GM12801 (cell line): ENCODE measurements around the gene CCNL1.

Experiments used
- CTCF ChIP-seq: IDR thresholded peaks from one replicate; pipeline ENCODE4 v1.5.1; 2011; ENCODE audit warnings: control low read depth; ENCODE audit not compliant: insufficient read length; ENCODE audit errors: extremely low read depth

CCNL1 gene

DNA sequence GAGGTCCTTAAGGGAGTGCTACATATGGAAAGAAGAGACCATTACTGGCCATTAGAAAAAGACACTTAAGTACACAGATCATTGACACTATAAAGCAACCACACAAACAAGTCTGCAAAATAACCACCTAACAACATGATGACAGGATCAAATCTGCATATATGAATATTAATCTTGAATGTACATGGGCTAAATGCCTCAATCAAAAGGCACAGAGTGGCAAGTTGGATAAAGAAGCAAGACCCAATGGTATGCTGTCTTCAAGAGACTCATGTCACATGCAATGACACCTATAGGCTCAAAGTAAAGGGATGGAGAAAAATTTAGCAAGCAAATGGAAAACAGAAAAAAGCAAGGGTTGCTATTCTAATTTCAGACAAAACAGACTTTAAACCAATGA lies 28.4 kb upstream of the CCNL1 start:
- TF ChIP-seq CTCF = no peak

GRCh38 chr3:157182879-157183278 lies 22.9 kb upstream of the CCNL1 start:
- TF ChIP-seq CTCF = no peak

DNA sequence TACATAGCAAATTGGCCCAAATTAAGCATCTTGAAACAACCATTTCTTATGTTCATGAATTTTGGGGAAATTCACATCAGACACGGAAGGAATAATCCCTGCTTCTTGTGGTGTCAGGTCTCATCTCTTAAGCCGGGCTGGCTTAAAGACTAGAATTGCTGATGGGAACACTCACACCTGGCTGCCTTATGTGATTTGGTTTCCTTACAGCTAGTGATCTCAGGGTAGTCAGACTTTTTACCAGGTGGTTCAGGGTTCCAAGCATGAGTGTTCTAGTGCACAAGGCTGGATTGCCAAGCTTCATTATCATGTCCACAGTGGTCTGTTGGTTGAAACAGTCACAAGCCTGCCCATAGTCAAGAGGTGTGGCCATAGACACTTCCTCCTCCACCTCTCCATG lies 20.3 kb upstream of the CCNL1 start:
- TF ChIP-seq CTCF = no peak

- TF ChIP-seq CTCF = no peak
Measured at GRCh38 chr3:157179365-157179803, 19.4 kb upstream of the CCNL1 start.

GRCh38 chr3:157176934-157177333 lies 17.0 kb upstream of the CCNL1 start:
- TF ChIP-seq CTCF = no peak

GRCh38 chr3:157175691-157176507 lies 16.0 kb upstream of the CCNL1 start:
- no peak for TF ChIP-seq CTCF

GRCh38 chr3:157174649-157175498 lies 14.9 kb upstream of the CCNL1 start:
- no peak for TF ChIP-seq CTCF
